ENCODE data around the gene TJP1.

Gene TJP1

DNA sequence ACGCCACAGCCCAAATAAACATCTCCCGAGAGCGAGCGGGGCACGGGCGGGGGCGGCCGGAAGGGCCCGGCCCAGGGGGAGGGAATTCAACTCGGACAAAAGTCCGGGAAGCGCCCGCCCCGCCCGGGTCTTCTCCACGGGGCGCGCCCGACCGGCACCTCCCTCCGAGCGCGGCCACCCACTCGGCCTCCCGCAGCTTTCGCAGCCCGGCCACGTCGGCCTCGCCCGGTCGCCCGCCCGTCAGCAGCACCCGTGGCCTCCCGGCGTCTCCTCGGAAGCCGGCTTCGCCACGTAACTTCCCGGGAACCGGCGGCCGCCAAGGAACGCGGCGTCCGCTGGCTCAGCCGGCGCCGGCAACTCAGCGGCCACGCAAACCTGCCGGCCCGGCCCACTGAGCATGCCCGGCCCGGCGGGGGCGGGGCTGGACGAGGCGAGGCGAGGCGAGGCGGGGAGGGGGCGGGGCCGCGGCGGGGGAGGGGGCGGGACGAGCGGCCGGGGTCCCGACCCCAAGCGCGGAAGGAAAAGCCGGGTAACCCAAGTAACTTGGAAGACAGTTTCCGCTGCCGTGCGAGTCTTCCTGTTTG lies at the start of gene TJP1:
Gene TJP1 (minus strand): TSS at position 369 of the 584 bp plus-strand sequence. CDS start 440 bp downstream, outside the sequence.
- TF ChIP-seq, protein P1, sequence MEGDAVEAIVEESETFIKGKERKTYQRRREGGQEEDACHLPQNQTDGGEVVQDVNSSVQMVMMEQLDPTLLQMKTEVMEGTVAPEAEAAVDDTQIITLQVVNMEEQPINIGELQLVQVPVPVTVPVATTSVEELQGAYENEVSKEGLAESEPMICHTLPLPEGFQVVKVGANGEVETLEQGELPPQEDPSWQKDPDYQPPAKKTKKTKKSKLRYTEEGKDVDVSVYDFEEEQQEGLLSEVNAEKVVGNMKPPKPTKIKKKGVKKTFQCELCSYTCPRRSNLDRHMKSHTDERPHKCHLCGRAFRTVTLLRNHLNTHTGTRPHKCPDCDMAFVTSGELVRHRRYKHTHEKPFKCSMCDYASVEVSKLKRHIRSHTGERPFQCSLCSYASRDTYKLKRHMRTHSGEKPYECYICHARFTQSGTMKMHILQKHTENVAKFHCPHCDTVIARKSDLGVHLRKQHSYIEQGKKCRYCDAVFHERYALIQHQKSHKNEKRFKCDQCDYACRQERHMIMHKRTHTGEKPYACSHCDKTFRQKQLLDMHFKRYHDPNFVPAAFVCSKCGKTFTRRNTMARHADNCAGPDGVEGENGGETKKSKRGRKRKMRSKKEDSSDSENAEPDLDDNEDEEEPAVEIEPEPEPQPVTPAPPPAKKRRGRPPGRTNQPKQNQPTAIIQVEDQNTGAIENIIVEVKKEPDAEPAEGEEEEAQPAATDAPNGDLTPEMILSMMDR (conservative IDR thresholded peaks at IDR 0.05; ENCODE audit: low read depth, low read length): no peak
- peak within 1 kb of the TSS; percentile 84 for H3K4me3 ChIP-seq (ENCODE audit: low read length)
- no peak for DNase-seq (ENCODE audit: low read depth)

DNA sequence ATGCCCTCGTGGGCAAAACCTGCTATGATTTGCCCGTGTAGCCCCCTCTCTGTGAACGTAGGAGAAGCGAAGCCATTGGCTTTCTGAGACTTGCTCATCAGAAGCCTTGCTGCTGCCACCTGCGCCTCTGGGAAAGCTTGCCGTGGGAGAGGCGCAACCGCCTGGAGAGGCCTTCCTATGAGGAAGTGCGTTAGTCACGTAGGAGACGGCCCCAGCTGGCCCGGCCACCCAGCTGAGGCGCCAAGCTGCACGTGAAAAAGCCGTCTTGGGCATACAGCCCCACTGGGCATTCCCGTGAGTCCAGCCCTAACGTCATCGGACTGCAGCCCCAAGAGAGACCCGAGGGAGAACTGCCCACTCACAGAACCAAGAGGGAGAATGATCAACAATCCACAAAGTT lies 49.1 kb upstream of the TJP1 start:
- TF ChIP-seq, protein P1 (conservative IDR thresholded peaks at IDR 0.05; ENCODE audit: low read depth, low read length): no peak
- H3K4me3 ChIP-seq (ENCODE audit: low read length): no peak overlapping the region

DNA sequence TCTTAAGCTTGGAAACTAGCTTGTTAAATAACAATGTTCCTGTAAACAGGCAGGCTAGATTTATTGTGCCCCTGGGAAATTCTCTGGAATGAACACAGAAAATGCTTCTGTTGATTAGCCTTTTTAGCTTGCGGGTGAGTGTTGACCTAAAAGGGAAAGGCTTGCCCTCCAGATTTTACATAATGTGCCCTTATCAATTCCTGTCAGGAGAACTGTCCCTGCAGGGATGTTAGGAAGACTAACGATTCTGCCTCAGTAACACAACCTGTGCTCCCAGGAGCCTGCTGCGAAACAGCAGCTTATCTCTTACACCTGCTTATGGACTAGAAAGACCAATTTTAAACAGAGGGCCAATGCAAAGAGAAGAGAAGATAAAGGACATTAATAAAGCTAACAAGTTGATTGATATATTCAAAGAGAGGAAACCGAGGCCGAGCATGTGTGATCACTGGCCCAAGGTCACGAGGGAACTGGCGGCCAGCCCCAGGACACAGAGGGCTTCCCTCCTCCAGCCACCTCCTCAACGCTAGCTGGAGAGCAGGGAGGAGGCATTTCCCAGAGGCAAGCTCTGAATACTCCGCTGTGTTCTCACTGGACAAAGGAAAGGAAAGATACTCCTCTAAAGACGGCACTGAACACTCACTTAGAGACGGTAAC lies 48.4 kb upstream of the TJP1 start:
- TF ChIP-seq, protein P1 (conservative IDR thresholded peaks at IDR 0.05; ENCODE audit: low read depth, low read length): no peak
- H3K4me3 ChIP-seq (ENCODE audit: low read length): no peak overlapping the region
- no peak for DNase-seq (ENCODE audit: low read depth)

More for the DNA sequence above, 49.1 kb upstream of the TJP1 start:
- no peak for DNase-seq (ENCODE audit: low read depth)

DNA sequence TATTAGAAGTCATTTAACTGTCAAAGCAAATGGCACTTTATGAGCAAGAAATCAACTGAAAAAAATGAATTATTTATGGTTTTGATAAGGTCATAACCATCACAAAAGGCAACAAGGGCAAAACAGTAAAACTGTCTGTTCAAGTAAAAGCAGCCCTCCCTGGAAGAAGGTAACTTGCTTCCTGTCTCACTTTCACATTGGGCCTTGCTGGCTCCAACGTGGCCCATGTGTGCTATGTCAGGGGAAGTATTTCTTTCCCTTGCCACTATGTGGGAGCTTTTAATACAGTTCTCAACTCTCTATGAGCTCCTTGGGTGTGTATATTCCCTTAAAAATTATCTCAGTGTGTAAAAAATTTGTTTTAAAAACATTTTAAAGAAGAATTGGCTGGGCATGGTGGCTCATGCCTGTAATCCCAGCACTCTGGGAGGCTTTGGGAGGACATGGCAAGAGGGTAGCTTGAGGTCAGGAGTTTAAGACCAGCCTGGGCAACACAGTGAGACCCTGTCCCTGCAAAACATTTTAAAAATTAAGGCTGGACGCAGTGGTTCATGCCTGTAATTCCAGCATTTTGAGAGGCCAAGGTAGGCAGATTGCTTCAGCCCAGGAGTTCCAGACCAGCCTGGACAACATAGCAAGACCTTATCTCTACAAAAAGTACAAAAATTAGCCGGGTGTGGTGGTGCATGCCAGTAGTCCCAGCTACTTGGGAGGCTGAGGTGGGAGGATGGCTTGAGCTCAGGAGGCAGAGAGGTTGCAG lies 45.2 kb upstream of the TJP1 start:
- TF ChIP-seq, protein P1 (conservative IDR thresholded peaks at IDR 0.05; ENCODE audit: low read depth, low read length): no peak
- no peak for DNase-seq (ENCODE audit: low read depth)
- H3K4me3 ChIP-seq (ENCODE audit: low read length): no peak overlapping the region

DNA sequence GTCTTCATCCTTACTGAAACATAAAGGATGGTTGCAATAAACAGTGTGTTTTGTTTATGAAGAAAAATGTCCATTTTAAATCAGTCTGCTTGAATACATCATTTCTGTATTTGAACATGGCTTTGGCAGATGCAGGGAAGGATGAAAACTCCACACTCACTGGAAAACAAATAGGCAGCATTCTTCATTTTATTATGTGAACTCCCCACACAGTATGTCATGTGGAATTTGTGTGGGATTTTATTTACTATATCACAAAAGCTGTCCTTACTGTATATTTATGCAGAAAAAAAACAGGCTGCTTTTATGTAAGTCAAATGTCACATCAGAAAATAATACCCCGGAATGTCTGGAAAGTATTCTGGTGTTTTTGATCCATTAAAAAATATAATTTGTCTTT lies 44.1 kb upstream of the TJP1 start:
- no peak overlapping the region for H3K4me3 ChIP-seq (ENCODE audit: low read length)
- TF ChIP-seq, protein P1 (conservative IDR thresholded peaks at IDR 0.05; ENCODE audit: low read depth, low read length): no peak
- no peak for DNase-seq (ENCODE audit: low read depth)

DNA sequence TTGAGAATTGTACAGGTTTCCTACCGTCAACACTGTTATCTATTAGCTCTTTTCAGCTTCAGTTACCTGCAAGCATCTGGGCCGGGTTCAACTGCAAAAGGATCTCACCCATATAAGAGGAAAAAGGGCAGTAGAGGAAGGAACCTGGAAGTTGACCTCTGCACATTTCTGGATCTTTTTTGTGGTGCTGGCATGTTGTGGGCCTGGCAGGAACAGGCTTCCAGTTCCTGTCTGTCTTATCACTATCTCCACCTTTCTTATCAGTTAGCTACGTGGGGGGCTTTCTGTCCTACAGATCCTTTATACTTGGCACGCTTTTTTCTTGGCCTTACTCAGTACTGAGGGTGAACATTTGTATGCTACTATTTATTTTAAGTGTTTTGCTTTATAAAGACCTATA lies 42.2 kb upstream of the TJP1 start:
- no peak for DNase-seq (ENCODE audit: low read depth)
- TF ChIP-seq, protein P1 (conservative IDR thresholded peaks at IDR 0.05; ENCODE audit: low read depth, low read length): no peak
- no peak overlapping the region for H3K4me3 ChIP-seq (ENCODE audit: low read length)

Data from retinal pigment epithelial cell (primary cell).